ENCODE data around the gene CSNK2A2.

The CSNK2A2 gene

DNA sequence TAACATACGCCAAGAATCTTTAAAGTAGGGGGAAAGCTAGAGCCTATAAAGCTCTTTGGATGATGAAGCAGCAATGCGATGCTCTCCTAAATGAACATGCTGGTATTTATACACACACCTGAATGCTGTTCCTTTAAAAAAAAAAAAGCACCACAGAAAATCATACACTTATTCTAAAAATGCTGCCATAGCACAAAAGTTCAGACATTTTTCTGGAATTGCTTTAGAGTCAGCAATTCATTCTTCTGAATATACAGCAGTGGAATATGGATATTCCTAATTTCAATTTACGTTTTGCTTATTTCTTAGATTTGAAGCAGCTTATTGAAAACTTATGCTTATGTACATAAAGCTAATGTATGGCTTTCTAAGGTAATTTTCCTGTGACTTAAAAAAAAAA lies 3.1 kb downstream of the CSNK2A2 start:
- Histone ChIP-seq H3K36me3 (ENCODE audit: insufficient read depth, low read length) (peaks cover 63% of the 10 kb centered on the region), H3K4me3 (ENCODE audit: low read length) (no peak overlapping the region), H3K9me3 (ENCODE audit: low read length) (no peaks in the 10 kb centered on the region), H3K27me3 (ENCODE audit: insufficient read depth, low read length) (no peaks in the 10 kb centered on the region), H2AFZ (ENCODE audit: low read depth, low read length) (no peak overlapping the region), H3K4me1 (ENCODE audit: insufficient read depth, low read length) (peaks cover 11% of the 10 kb centered on the region)

DNA sequence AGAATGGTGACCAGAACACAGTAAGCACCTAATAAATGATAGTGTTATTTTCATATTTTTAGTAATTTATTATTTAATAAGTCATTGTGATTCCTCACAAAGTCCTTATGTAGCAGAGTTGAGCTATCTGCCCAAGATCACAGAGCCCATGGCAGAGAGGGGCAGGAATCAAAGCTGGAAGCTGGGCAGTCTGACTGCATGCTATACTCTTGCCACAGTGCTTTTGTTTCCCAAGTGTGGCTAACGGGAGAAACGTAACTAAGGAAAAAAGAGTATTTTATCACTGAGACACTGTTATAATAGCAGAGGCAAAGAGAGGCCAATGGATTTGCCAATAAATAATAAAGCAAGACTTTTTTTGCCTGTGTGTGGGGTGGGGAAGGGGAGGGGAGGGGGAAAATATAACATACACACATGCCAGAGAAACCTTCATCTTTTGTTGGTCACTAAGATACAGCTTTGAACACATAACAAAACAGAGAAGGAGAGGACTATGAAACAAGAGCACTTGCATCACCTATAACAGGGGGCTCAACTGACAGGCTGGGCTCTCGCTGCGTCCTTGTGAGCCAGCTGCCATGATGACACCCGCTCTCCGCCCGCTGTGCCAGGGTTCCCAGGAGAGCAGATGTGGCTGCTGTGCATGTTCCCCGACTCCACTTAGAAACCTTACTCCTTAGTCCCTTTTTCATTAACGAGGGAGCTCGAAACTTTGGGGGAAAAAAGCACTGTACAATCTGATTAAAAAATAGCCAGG lies 10.1 kb downstream of the CSNK2A2 start:
- no peak overlapping the region for H3K4me3 ChIP-seq (ENCODE audit: low read length)
- H3K27me3 ChIP-seq (ENCODE audit: insufficient read depth, low read length): no peaks in the 10 kb centered on the region
- no peaks in the 10 kb centered on the region for H3K4me1 ChIP-seq (ENCODE audit: insufficient read depth, low read length)
- H3K36me3 ChIP-seq (ENCODE audit: insufficient read depth, low read length): peaks cover 89% of the 10 kb centered on the region
- no peak overlapping the region for H2AFZ ChIP-seq (ENCODE audit: low read depth, low read length)
- H3K9me3 ChIP-seq (ENCODE audit: low read length): no peaks in the 10 kb centered on the region

DNA sequence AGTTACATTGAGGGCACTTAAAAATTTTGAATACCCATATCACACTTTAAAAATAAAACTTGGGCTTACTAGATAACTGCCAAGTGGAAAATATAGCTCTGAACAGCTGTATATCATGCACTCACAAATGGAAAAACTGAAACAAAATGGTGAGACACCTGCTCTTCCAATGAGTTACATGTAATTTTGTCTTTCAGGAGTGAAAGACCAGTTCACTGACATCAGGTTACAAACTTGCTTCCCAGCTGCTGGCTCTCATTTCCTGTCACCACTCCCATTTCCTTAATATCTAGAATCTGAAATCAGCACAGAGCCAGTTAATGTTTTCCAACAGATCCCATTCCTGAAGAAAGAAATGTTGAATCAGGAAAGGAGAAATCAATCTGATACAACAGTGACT lies 10.8 kb downstream of the CSNK2A2 start:
- H3K4me3 ChIP-seq (ENCODE audit: low read length): no peak overlapping the region
- H3K4me1 ChIP-seq (ENCODE audit: insufficient read depth, low read length): no peaks in the 10 kb centered on the region
- no peak overlapping the region for H2AFZ ChIP-seq (ENCODE audit: low read depth, low read length)
- H3K9me3 ChIP-seq (ENCODE audit: low read length): no peaks in the 10 kb centered on the region
- peaks cover 87% of the 10 kb centered on the region for H3K36me3 ChIP-seq (ENCODE audit: insufficient read depth, low read length)
- no peaks in the 10 kb centered on the region for H3K27me3 ChIP-seq (ENCODE audit: insufficient read depth, low read length)

DNA sequence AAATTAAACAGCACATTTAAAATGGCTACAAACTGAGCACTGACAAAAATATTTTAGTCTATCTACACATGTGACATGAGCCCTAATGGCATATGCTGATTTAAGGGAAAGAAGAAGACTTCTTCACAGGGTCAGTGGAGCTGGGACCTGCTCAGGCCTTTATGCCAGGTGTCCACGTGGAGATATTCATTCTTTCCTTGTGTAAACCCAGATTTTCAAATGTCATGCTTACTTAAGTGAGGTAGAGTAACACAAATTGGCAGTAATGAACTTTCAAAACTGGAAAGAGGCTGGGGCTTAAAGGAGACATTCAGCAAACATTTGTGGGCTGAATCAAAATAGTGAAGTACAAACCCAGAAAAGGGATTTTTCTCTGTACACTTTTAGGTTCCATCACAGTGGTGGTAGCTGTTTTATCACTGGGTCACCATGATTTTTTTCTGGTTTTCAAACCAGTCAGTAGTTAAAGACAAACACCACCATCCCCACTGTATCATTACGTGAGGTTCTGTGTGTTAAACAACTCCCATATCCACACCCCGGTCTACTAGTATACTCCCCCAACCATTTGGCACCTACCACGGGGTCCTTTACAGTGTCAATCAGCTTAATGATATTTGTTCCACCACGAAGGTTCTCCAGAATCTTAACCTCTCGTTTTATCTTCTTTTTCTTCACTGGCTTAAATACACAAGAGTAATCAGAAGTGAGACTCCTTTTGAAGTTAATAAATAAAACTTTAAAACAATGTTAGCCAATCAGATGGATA lies 11.5 kb downstream of the CSNK2A2 start:
- Histone ChIP-seq H3K36me3 (ENCODE audit: insufficient read depth, low read length) (peaks cover 87% of the 10 kb centered on the region), H3K4me3 (ENCODE audit: low read length) (no peak overlapping the region), H3K9me3 (ENCODE audit: low read length) (no peaks in the 10 kb centered on the region), H3K27me3 (ENCODE audit: insufficient read depth, low read length) (no peaks in the 10 kb centered on the region), H3K4me1 (ENCODE audit: insufficient read depth, low read length) (no peaks in the 10 kb centered on the region), H2AFZ (ENCODE audit: low read depth, low read length) (no peak overlapping the region)

DNA sequence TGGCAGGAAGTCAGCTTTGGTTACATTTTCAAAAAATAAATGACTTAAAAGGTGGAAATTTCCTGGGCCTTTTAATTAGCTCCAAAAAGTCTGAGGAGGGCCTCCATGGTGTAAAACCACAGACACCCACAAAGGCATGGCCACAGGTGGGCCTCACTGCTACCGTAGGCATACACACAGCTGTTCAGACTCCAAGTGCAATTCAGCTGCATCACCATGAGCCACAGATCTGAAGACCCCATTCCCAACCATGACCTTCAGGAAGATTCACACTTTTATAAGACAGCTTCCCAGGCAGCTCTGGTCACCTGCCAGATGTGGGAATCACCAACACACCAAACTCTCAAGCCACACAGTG lies 20.6 kb downstream of the CSNK2A2 start:
- Histone ChIP-seq H3K9me3 (ENCODE audit: low read length) (no peaks in the 10 kb centered on the region), H2AFZ (ENCODE audit: low read depth, low read length) (no peak overlapping the region), H3K36me3 (ENCODE audit: insufficient read depth, low read length) (peaks cover 67% of the 10 kb centered on the region), H3K4me1 (ENCODE audit: insufficient read depth, low read length) (no peaks in the 10 kb centered on the region), H3K27me3 (ENCODE audit: insufficient read depth, low read length) (no peaks in the 10 kb centered on the region), H3K4me3 (ENCODE audit: low read length) (no peak overlapping the region)

DNA sequence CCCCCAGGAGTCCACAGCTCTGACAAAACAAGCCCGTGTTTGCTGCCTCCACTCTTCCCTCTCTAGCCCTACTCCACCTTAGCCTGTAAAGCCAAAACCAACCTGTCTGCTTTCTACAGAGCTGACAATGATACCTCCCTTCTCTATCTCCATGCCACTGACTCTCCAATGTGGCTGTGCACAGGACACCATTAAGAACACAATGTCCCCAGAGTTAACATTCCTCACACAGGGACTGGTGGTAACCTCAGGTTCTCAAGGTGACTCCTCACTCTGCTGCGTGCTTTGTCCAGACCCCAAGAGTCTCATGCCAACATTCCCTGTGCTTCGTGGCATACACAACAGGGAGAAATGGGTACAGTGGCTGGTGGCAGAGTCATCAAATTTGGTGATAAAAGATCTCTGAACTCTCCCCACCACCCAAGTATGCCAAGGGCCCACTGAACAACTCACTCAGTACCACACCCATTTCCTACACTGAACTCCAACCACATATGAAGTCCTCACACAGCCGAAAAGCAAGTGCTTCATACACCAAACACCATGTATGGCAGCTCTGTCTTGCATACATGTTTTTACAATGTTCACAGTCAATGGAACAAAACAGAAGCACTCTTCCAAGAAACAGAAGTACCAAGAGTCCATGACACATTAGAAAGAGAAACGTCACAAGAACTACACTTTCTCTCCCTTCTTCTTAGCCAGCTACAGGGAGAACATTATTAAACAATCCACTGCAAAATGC lies 21.1 kb downstream of the CSNK2A2 start:
- H3K4me1 ChIP-seq (ENCODE audit: insufficient read depth, low read length): no peaks in the 10 kb centered on the region
- no peak overlapping the region for H3K4me3 ChIP-seq (ENCODE audit: low read length)
- H3K27me3 ChIP-seq (ENCODE audit: insufficient read depth, low read length): no peaks in the 10 kb centered on the region
- peaks cover 66% of the 10 kb centered on the region for H3K36me3 ChIP-seq (ENCODE audit: insufficient read depth, low read length)
- no peaks in the 10 kb centered on the region for H3K9me3 ChIP-seq (ENCODE audit: low read length)
- no peak overlapping the region for H2AFZ ChIP-seq (ENCODE audit: low read depth, low read length)

DNA sequence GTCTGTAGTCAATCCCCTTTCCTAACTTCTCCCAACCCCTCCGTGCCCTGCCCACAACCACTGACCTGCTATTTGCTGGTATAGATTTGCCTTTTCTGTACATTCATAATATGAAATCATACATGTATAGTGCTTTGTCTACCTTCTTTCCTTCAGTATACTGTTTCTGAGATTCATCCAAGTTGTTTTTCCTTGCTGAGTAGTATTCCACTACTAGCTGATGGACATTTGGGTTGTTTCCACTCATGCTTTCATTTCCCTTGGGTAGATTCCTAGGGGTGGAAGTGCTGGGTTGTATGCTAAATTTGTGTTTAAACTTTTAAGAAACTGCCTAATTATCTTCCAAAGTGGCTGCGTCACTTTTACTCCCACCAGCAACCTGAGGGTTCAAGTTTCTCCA lies 27.7 kb downstream of the CSNK2A2 start:
- no peak overlapping the region for H3K4me3 ChIP-seq (ENCODE audit: low read length)
- no peaks in the 10 kb centered on the region for H3K4me1 ChIP-seq (ENCODE audit: insufficient read depth, low read length)
- no peak overlapping the region for H2AFZ ChIP-seq (ENCODE audit: low read depth, low read length)
- no peaks in the 10 kb centered on the region for H3K27me3 ChIP-seq (ENCODE audit: insufficient read depth, low read length)
- peaks cover 87% of the 10 kb centered on the region for H3K36me3 ChIP-seq (ENCODE audit: insufficient read depth, low read length)
- no peaks in the 10 kb centered on the region for H3K9me3 ChIP-seq (ENCODE audit: low read length)

DNA sequence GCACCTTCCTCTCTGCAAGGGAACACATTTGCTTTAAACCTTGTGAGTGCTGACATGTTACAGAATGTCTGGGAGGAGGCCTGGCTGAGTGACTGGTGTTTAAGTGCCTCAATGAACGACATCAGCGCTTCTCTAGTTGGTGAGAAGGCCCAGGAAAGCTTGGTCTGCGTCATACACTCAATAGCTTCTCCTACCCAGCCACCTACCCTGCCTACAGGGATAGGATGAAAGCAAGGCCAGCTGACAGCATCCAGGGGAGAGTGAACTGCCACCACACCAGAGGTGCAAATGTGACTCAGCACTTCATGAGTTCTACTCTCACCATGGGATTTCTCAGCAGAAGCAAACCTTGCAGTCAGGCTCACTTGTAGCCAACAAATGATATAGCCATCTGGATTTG lies 37.1 kb downstream of the CSNK2A2 start:
- Histone ChIP-seq H3K4me1 (ENCODE audit: insufficient read depth, low read length) (no peaks in the 10 kb centered on the region), H2AFZ (ENCODE audit: low read depth, low read length) (no peak overlapping the region), H3K27me3 (ENCODE audit: insufficient read depth, low read length) (no peaks in the 10 kb centered on the region), H3K9me3 (ENCODE audit: low read length) (no peaks in the 10 kb centered on the region), H3K36me3 (ENCODE audit: insufficient read depth, low read length) (peaks cover 66% of the 10 kb centered on the region), H3K4me3 (ENCODE audit: low read length) (no peak overlapping the region)

DNA sequence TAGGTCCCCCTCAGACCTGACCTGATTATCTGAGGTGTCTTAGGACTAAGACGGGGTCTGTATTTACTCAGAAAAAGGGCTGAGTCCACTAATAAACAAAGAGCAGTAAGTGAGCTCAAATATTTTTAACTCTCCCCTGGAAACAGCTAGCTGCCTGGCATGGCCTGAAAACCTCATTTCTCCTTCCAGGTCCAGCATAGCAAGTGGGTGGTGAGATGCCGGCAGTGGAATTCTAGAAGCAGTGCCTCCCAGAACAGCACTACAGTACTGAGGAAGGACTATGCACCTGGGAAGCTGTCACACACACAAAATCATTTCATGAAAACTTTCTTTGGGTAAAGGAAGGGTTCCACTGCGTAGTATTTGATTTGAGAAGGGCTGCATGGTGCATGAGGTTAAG lies 39.2 kb downstream of the CSNK2A2 start:
- Histone ChIP-seq H3K36me3 (ENCODE audit: insufficient read depth, low read length) (peaks cover 45% of the 10 kb centered on the region), H3K4me3 (ENCODE audit: low read length) (no peak overlapping the region), H3K4me1 (ENCODE audit: insufficient read depth, low read length) (no peaks in the 10 kb centered on the region), H3K27me3 (ENCODE audit: insufficient read depth, low read length) (no peaks in the 10 kb centered on the region), H2AFZ (ENCODE audit: low read depth, low read length) (no peak overlapping the region), H3K9me3 (ENCODE audit: low read length) (no peaks in the 10 kb centered on the region)

DNA sequence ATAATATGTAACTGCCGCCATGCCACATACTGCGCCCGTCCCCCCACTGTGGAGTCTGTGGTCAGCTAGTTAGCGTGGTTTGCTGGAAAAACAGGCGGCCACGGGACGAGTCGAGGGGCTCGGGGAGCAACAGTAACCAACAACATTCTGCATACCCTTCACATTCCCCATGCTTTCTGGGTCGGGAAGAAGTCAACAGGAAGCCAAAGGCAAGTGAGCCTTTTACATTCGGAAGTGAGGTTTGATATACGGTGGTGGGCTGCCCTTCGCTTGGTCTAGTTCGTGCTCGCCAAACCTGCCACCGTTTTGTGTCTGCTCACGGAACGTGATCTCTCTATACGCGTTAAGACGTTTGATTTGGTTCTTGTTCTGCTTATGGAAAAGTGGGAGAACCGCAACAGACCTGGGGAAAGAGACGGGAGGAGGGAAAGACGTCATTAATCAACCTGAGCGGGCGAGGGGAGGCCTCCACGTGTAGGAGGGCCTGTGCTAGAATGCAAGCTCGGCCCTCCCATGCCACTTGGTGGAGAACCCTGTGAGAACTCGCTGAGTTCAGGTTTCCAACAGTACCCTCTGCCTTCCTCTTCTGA lies 39.9 kb downstream of the CSNK2A2 start:
- Histone ChIP-seq H3K9me3 (ENCODE audit: low read length) (no peaks in the 10 kb centered on the region), H3K4me3 (ENCODE audit: low read length) (no peak overlapping the region), H2AFZ (ENCODE audit: low read depth, low read length) (no peak overlapping the region), H3K27me3 (ENCODE audit: insufficient read depth, low read length) (no peaks in the 10 kb centered on the region), H3K4me1 (ENCODE audit: insufficient read depth, low read length) (no peaks in the 10 kb centered on the region), H3K36me3 (ENCODE audit: insufficient read depth, low read length) (peaks cover 38% of the 10 kb centered on the region)

DNA sequence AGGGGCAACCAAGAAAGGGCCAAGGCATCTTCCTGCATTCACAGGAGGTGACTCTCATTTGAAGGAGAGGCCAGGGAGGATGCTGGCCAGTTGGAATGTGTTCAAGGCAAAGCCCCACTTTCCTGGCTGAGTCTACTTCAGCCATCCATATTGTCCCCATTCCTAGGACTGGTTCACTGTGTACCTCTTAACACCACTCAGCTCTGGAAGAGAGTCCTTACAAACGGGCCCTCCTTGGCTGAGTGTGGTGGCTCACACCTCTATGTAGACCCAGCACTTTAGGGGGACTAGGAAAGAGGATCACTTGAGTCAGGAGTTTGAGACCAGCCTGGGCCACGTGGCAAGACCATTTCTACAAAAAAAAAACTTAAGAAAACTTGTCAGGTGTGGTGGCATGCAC lies 40.7 kb downstream of the CSNK2A2 start:
- no peaks in the 10 kb centered on the region for H3K4me1 ChIP-seq (ENCODE audit: insufficient read depth, low read length)
- peaks cover 30% of the 10 kb centered on the region for H3K36me3 ChIP-seq (ENCODE audit: insufficient read depth, low read length)
- no peaks in the 10 kb centered on the region for H3K27me3 ChIP-seq (ENCODE audit: insufficient read depth, low read length)
- no peaks in the 10 kb centered on the region for H3K9me3 ChIP-seq (ENCODE audit: low read length)
- no peak overlapping the region for H3K4me3 ChIP-seq (ENCODE audit: low read length)
- H2AFZ ChIP-seq (ENCODE audit: low read depth, low read length): no peak overlapping the region

DNA sequence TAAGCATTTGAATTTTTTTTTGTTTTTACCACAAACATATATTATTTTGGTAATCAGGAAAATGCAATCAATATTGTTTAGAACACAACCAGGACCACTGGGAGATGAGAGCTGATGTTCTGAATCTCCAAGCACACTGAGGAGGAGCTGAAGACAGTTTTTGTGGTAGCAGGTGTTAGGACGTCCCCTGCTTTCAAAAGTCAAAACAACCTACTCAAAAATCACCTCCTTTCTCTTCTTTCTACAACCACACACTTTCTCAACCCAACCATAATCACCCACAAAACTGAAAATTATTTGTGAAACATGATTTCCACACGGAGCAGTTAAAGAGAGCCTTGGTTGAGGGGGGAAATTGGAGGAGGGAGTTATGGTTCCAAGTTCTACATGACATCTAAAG lies 42.1 kb downstream of the CSNK2A2 start:
- Histone ChIP-seq H3K9me3 (ENCODE audit: low read length) (no peaks in the 10 kb centered on the region), H3K4me3 (ENCODE audit: low read length) (no peak overlapping the region), H3K27me3 (ENCODE audit: insufficient read depth, low read length) (no peaks in the 10 kb centered on the region), H3K36me3 (ENCODE audit: insufficient read depth, low read length) (peaks cover 16% of the 10 kb centered on the region), H2AFZ (ENCODE audit: low read depth, low read length) (no peak overlapping the region), H3K4me1 (ENCODE audit: insufficient read depth, low read length) (no peaks in the 10 kb centered on the region)

DNA sequence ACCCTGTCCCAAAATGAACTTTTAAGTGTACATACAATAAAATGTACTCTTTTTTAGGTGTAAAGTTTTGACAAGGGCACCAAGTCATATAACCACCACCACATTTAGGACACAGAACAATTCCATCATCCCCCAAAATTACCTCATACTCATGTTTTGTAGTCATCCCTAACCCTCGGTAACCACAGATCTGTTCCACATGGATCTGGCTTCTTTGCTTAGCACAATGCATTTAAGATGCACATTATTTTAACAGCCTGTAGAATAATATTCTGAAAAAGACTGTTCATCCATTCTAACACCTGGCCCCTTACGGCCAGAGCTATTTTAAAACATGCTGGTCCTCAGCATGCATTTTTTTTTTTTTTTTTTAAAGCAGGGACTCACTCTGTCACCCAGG lies 43.6 kb downstream of the CSNK2A2 start:
- H3K36me3 ChIP-seq (ENCODE audit: insufficient read depth, low read length): peaks cover 9% of the 10 kb centered on the region

More for the DNA sequence above, 43.6 kb downstream of the CSNK2A2 start:
- Histone ChIP-seq H3K27me3 (ENCODE audit: insufficient read depth, low read length) (no peaks in the 10 kb centered on the region), H3K9me3 (ENCODE audit: low read length) (no peaks in the 10 kb centered on the region), H3K4me3 (ENCODE audit: low read length) (no peak overlapping the region), H2AFZ (ENCODE audit: low read depth, low read length) (no peak overlapping the region), H3K4me1 (ENCODE audit: insufficient read depth, low read length) (no peaks in the 10 kb centered on the region)
